Measurements from ENCODE around the gene MKLN1. TPM values are rescaled to one million over a fixed set of nuclear protein-coding genes. Genes with fewer than 3 reads are reported as not detected.

MKLN1 gene
- total RNA-seq, 1 experiment from 2014 or later = 34.3 TPM

DNA sequence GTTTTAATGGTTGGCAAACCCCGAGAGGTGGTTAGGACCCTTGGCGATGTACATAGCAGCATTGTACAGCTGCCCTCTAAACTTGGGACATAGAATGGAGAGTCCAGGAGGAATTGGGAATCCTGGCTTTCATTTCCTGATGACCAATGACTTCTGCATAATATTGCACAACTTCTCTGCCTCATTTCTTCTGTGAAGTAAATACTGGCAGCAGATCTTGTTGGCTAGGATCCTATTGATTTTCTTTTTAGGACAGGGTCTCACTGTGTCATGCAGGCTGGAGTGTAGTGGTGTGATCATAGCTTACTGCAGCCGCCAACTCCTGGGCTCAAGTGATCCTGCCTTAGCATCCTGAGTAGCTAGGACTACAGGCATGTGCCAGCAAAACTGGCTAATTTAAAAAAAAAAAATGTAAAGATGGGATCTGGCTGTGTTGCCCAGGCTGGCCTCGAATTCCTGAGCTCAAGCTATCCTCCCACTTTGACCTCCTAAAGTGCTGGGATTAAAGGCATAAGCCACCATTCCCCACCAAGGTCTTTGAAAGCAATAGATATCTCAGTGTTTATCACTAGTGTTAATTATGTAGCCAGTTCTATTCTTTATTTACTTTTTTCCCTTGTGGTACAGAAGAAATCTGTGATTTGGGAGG, 170.7 kb downstream of the MKLN1 start:
- Histone ChIP-seq H4K8ac (replicated peaks; ENCODE audit: insufficient read length, low read depth, low read length) (no peak overlapping the region), H3K14ac (ENCODE audit: insufficient read depth, low read length) (no peak overlapping the region), H4K5ac (ENCODE audit: insufficient read length, low read depth, low read length) (no peak overlapping the region), H3K4ac (ENCODE audit: low read depth, low read length) (no peak overlapping the region), H3K4me2 (ENCODE audit: insufficient read depth, insufficient read length, low read length) (no peak overlapping the region), H3K23ac (ENCODE audit: insufficient read length, low read depth, low read length) (no peak overlapping the region), H2BK12ac (ENCODE audit: insufficient read length, low read depth, low read length) (no peak overlapping the region), H3K9me3 (ENCODE audit: control insufficient read depth, low read depth, low read length) (no peaks in the 10 kb centered on the region), H3K27me3 (ENCODE audit: insufficient read depth, low read length) (no peaks in the 10 kb centered on the region), H2BK15ac (ENCODE audit: low read depth, low read length) (no peak overlapping the region), H3K56ac (ENCODE audit: insufficient read length, low read depth, low read length) (no peak overlapping the region), H2BK120ac (ENCODE audit: low read depth, low read length, poor library complexity, severe bottlenecking) (no peak overlapping the region), H3K27ac (ENCODE audit: insufficient read length, low read depth, low read length) (no peak overlapping the region), H3K18ac (ENCODE audit: insufficient read length, low read depth, low read length) (no peak overlapping the region), H2BK20ac (ENCODE audit: low read depth, low read length, poor library complexity, severe bottlenecking) (no peak overlapping the region), H2AK5ac (ENCODE audit: insufficient read length, low read length) (no peak overlapping the region), H3K79me1 (ENCODE audit: insufficient read depth, low read depth, low read length, poor library complexity, severe bottlenecking) (no peaks in the 10 kb centered on the region), H2AFZ (ENCODE audit: low read length) (no peak overlapping the region), H3K79me2 (ENCODE audit: insufficient read depth, low read length) (no peaks in the 10 kb centered on the region), H3K9ac (ENCODE audit: extremely low read depth, insufficient read length, low read length) (no peak overlapping the region), H3K4me1 (ENCODE audit: insufficient read depth, low read length) (no peaks in the 10 kb centered on the region), H4K91ac (ENCODE audit: insufficient read length, low read depth, low read length) (no peak overlapping the region), H3K23me2 (ENCODE audit: insufficient read length, low read depth, low read length, poor library complexity, severe bottlenecking) (no peaks in the 10 kb centered on the region), H4K20me1 (ENCODE audit: control insufficient read depth, insufficient read depth, insufficient read length) (no peaks in the 10 kb centered on the region), H2BK5ac (ENCODE audit: insufficient read length, low read length) (no peak overlapping the region), H3T11ph (ENCODE audit: low read length) (no peak overlapping the region)
- TF ChIP-seq, protein P1, sequence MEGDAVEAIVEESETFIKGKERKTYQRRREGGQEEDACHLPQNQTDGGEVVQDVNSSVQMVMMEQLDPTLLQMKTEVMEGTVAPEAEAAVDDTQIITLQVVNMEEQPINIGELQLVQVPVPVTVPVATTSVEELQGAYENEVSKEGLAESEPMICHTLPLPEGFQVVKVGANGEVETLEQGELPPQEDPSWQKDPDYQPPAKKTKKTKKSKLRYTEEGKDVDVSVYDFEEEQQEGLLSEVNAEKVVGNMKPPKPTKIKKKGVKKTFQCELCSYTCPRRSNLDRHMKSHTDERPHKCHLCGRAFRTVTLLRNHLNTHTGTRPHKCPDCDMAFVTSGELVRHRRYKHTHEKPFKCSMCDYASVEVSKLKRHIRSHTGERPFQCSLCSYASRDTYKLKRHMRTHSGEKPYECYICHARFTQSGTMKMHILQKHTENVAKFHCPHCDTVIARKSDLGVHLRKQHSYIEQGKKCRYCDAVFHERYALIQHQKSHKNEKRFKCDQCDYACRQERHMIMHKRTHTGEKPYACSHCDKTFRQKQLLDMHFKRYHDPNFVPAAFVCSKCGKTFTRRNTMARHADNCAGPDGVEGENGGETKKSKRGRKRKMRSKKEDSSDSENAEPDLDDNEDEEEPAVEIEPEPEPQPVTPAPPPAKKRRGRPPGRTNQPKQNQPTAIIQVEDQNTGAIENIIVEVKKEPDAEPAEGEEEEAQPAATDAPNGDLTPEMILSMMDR (conservative IDR thresholded peaks at IDR 0.05) = no peak
- Mint-ChIP-seq H3K36me3 (ENCODE audit: insufficient read depth in 1 of 3, low read depth in 3 of 3) (peaks cover 25 to 61% (median 48%) of the 10 kb centered on the region in 3 experiments), H3K9me3 (no peaks in the 10 kb centered on the region), H3K4me3 (no peak overlapping the region), H3K27ac (peak overlapping the region in 2 of 3 experiments; percentile 50 to 94; a peak in 3 of 7 replicates), H3K4me1 (peaks cover 4 to 6% of the 10 kb centered on the region in 2 experiments; a peak in 2 of 4 replicates), H3K27me3 (ENCODE audit: low read depth) (no peaks in the 10 kb centered on the region; the same call in 1 of the 2 replicates)
- WGBS (ENCODE audit: extremely low coverage, insufficient read length, low lambda C conversion rate) = no CpG with 5 or more reads among the region's 4 CpGs
- DNase-seq = no peak
